ENCODE results near the gene IREB2. TPM values are rescaled to one million over a fixed set of nuclear protein-coding genes. Genes with fewer than 3 reads are reported as not detected.

IREB2 gene
- total RNA-seq, 2 experiments from 2014 or later = 84.3 to 89.0 TPM

DNA sequence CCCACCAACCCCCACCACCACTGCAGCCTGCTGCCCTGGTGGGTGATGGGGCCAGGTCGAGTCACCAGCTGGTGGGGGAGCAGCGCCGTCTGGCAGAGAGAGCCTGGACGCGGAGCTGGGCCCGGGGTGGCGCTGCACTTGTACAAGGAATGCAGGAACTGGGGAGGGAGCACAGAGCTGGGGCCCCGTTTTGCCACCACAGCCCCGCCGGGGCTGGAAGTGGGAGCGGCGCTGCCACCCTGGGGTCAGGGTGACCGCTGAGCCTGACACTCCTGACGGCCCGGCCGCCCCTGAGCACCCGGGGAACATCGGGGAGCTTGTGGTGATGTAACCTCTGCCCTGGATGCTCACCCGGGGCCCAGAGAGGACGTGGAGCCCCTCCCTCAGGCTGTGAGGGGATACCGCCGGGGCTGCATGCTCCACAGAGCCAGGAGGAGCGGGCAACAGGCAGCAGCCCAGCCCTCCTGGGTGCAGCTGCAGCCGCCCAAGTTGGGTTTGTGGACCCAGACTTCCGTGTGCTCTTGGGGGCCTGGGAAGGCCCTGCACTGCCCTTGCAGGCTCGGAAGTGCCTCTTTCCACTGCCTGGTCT, 32.6 kb upstream of the IREB2 start:
- no peaks in the 10 kb centered on the region for H3K36me3 ChIP-seq (ENCODE audit: insufficient read depth, low read length)
- no peak overlapping the region for H3K27ac ChIP-seq (ENCODE audit: low read depth in 1 of 2, low read length in 2 of 2)
- intact Hi-C loops (cut with DNase I, micrococcal nuclease) = no loop called here
- Mint-ChIP-seq H3K36me3 (ENCODE audit: low read depth) (no peaks in the 10 kb centered on the region), H3K27ac (no peak overlapping the region), H3K27me3 (no peaks in the 10 kb centered on the region), H3K9me3 (no peaks in the 10 kb centered on the region), H3K4me3 (no peak overlapping the region), H3K4me1 (ENCODE audit: low read depth) (no peaks in the 10 kb centered on the region)
- DNase-seq = no peak
- no peak for ATAC-seq (ENCODE audit: poor library complexity)
- no peaks in the 10 kb centered on the region for H3K9me3 ChIP-seq (ENCODE audit: control insufficient read depth in 1 of 2, insufficient read depth in 1 of 2, low read length in 2 of 2)
- TF ChIP-seq, protein P1, sequence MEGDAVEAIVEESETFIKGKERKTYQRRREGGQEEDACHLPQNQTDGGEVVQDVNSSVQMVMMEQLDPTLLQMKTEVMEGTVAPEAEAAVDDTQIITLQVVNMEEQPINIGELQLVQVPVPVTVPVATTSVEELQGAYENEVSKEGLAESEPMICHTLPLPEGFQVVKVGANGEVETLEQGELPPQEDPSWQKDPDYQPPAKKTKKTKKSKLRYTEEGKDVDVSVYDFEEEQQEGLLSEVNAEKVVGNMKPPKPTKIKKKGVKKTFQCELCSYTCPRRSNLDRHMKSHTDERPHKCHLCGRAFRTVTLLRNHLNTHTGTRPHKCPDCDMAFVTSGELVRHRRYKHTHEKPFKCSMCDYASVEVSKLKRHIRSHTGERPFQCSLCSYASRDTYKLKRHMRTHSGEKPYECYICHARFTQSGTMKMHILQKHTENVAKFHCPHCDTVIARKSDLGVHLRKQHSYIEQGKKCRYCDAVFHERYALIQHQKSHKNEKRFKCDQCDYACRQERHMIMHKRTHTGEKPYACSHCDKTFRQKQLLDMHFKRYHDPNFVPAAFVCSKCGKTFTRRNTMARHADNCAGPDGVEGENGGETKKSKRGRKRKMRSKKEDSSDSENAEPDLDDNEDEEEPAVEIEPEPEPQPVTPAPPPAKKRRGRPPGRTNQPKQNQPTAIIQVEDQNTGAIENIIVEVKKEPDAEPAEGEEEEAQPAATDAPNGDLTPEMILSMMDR (IDR thresholded peaks at IDR 0.05) = no peak
- ChIA-PET POLR2A (no interaction called here), CTCF (no interaction called here)
- H3K4me3 ChIP-seq (ENCODE audit: low read length) = no peak overlapping the region
- H3K4me1 ChIP-seq (ENCODE audit: insufficient read depth, low read length) = no peaks in the 10 kb centered on the region
- no peaks in the 10 kb centered on the region for H3K27me3 ChIP-seq (ENCODE audit: control insufficient read depth in 1 of 2, insufficient read depth in 2 of 2, low read length in 2 of 2)

DNA sequence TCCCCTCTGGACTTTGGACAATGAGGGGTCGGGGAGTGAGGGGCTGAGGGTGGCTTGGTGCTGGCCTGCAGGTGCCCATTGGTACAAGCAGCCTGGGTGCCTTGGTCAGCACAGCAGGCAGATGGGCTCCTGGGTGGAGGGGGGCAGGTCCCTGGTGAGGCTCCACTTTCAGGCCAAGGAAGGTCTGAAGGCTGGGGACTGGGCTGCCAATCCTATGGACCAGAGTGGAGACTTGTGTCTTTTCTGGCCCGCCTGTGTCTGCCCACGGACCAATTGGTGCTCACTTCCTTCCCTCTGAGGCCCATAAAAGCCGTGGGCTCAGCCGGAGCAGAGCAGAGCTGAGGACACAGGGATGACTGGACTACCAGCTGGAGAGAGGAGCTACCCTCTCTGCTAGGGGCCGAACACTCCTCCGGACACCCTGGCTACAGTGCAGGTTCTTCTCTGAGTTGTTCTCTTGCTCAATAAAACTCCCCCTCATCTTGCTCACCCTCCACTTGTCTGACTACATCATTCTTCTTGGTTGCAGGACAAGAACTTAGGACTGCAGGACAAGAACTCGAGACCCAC, 31.9 kb upstream of the IREB2 start:
- no peaks in the 10 kb centered on the region for H3K36me3 Mint-ChIP-seq (ENCODE audit: low read depth)

DNA sequence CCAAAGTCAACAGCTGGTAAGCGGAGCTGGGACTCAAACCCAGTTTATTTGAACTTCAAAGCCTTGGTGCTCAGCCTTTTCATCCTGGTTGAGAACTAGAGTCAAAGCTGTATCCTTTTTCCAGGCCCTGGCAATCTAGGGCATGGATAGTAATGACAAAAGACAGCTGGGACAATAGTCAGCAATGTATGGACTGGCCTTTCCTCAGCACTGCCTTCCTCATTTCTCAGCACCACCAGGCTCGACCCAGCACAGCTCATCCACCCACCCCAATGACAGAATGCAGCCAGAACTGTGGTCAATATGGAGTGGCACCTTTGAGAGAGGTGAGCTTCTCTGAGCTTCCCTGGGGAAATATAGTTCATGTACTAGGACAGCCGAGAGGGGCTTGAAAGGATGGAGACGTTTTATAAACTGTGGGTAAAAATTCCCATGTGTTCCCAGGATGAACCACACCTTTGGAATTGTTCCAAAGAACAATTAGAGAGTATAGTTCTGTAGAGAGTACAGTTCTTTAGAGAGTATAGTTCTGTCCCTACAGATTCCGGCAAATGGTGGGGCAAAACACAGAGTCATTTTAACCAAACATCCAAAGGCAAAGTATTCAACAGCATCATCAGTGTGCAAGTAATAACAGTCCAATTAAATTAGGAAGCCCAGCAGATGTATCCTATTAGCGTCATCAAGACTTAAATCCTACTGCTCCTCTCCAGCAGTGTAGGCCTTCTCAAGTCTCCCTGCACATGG, 30.2 kb upstream of the IREB2 start:
- no peak overlapping the region for H3K4me3 Mint-ChIP-seq
- H3K9me3 ChIP-seq (ENCODE audit: control insufficient read depth in 1 of 2, insufficient read depth in 1 of 2, low read length in 2 of 2) = no peaks in the 10 kb centered on the region
- TF ChIP-seq, protein P1 (IDR thresholded peaks at IDR 0.05) = no peak
- ATAC-seq (ENCODE audit: poor library complexity) (no peak), DNase-seq (no peak)
- H3K4me3 ChIP-seq (ENCODE audit: low read length) = no peak overlapping the region
- no peaks in the 10 kb centered on the region for H3K4me1 Mint-ChIP-seq (ENCODE audit: low read depth)
- CTCF ChIA-PET = interaction anchor here (0.7 to 1.0 kb wide), 2 partner anchors 15 to 74 kb away, joined by 4 read pairs; no protein-coding TSS in a partner anchor
- peaks cover 4% of the 10 kb centered on the region for H3K27me3 Mint-ChIP-seq
- POLR2A ChIA-PET = no interaction called here
- no peak overlapping the region for H3K27ac ChIP-seq (ENCODE audit: low read depth in 1 of 2, low read length in 2 of 2)
- no peaks in the 10 kb centered on the region for H3K27me3 ChIP-seq (ENCODE audit: control insufficient read depth in 1 of 2, insufficient read depth in 2 of 2, low read length in 2 of 2)
- no peak overlapping the region for H3K27ac Mint-ChIP-seq
- intact Hi-C loops (cut with DNase I, micrococcal nuclease) = no loop called here
- no peaks in the 10 kb centered on the region for H3K36me3 ChIP-seq (ENCODE audit: insufficient read depth, low read length)
- no peaks in the 10 kb centered on the region for H3K9me3 Mint-ChIP-seq
- H3K36me3 Mint-ChIP-seq (ENCODE audit: low read depth) = no peaks in the 10 kb centered on the region
- no peaks in the 10 kb centered on the region for H3K4me1 ChIP-seq (ENCODE audit: insufficient read depth, low read length)

More for the DNA sequence above, 31.9 kb upstream of the IREB2 start:
- no peak overlapping the region for H3K4me3 Mint-ChIP-seq
- no peak overlapping the region for H3K27ac Mint-ChIP-seq
- H3K27me3 Mint-ChIP-seq = no peaks in the 10 kb centered on the region
- Histone ChIP-seq H3K27ac (ENCODE audit: low read depth in 1 of 2, low read length in 2 of 2) (no peak overlapping the region), H3K4me3 (ENCODE audit: low read length) (no peak overlapping the region), H3K27me3 (ENCODE audit: control insufficient read depth in 1 of 2, insufficient read depth in 2 of 2, low read length in 2 of 2) (no peaks in the 10 kb centered on the region), H3K9me3 (ENCODE audit: control insufficient read depth in 1 of 2, insufficient read depth in 1 of 2, low read length in 2 of 2) (no peaks in the 10 kb centered on the region), H3K36me3 (ENCODE audit: insufficient read depth, low read length) (no peaks in the 10 kb centered on the region), H3K4me1 (ENCODE audit: insufficient read depth, low read length) (no peaks in the 10 kb centered on the region)
- POLR2A ChIA-PET = no interaction called here
- ATAC-seq (ENCODE audit: poor library complexity) (no peak), DNase-seq (no peak)
- TF ChIP-seq, protein P1 (IDR thresholded peaks at IDR 0.05) = no peak
- CTCF ChIA-PET = no interaction called here
- H3K9me3 Mint-ChIP-seq = no peaks in the 10 kb centered on the region
- no peaks in the 10 kb centered on the region for H3K4me1 Mint-ChIP-seq (ENCODE audit: low read depth)
- intact Hi-C loops (cut with DNase I, micrococcal nuclease) = no loop called here

All from CD4-positive, alpha-beta T cell (primary cell).